Fibroblast of the conjunctiva (primary cell): ENCODE data around the gene KREMEN1.

Source experiments
- DNase-seq: peaks from one replicate; pipeline ENCODE4 v3.0.0-alpha.2; 2010; ENCODE audit warnings: low read depth

The KREMEN1 gene

DNA sequence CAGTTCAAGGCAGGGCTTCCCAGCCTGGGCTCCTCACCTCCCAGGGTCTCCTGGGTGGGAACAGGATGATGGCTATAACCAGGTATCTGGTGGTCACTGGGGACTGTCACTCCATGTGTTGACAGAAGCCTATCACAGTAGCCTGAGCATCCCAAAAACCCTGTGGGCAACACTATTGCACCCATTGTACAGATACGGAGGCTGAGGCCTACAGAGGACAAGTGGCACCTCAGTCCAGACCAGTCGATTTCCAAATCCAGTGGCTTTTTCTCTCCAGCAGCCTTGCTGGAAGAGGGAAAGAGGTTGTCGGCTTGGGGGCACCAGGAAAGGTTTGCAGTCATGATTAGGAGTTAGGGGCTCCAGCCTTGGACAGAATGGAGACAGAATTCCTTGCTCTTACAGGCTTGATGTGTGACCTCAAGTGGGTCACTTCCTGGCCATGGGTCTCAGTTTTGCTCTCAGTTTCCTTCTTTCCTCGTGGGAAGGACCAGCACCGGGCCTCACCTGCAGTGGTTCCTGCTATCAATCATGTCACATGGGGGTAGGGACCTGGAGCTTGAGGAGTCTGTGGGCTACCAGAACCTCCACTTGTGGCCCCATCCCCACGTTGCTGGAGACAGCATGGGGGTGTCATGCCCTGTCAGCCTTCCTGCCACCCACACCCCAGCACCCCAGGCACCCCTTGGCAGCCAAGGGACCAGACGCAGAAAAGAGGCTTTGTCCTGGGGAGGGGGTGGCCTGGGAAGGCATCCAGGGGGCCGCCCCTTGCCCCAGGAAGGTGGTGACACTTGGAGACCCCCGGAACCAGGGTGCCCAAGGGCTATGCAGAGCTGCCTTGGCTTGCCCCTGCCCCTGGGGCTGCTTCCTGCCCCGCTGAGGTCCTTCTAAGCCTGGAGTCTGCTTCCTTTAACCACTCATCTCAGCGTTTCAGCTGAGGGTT lies 135.0 kb downstream of the KREMEN1 start:
- DNase-seq: no peak

DNA sequence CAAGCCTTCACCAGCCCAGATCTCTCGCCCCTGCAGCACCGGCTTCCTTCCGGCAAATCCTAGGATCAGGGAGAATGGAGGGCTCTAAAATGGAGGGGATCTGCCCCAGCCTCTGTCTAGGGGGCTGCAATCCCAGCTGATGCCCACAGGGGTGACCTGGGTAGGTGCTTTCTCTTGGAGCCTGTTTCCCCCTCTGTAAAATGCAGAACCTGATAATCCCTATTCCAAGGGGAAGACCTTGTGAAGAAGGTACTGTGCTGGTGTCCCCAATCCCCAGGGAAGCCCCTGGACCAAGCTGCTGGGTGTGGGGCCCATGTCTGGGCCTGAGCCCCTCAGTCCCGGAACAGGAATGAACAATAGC lies 135.6 kb downstream of the KREMEN1 start:
- no peak for DNase-seq

DNA sequence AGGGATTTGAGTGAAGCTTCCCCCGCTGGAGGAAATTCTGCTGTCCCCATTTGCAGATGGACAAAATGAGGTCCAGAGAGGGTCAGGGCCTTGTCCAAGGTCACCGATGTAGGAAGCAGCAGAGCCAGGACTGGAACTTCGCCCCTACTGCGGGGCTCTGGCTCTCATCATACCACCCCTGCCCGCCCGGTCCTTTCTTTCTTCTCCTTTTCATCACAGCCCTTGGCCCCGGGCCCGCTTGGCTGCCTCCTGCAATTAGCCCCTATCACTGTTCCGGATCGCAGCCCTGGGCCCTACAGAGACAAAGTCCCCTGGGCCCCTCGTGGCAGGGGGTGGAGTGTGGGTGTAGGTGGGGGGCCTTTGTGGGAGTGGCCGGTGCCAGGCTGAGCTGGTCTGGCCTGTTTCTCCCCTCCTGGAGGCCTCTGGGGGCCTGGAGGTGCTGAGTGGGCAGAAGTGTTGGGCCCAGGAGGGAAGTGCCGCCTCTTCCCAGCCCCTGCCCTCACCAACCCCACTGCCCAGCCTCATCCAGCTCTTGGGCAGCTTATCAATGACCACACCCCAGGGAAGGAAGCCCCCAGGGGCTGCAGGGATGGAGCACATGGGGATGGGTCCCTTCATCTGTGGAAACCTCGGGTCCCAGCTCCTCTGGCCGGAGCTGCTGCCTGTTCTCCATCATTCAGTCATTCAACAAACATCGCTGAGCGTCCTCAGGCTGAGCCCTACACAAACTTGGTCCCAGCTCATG lies 136.2 kb downstream of the KREMEN1 start:
- DNase-seq: no peak

DNA sequence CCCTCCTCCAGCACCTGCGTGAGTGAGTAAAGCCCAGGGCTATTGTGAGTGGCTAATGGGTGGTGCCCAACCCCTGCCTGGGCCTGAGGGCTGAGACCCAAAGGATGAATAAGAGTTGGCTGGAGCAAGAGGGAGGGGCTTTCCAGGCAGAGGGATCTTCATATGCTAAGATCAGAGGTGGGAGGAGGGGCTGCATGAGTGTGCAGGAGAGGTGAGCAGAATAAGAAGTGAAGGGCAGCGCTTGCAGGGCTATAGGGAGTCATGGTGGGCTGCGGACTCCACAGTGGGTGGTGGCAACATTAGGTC lies 136.7 kb downstream of the KREMEN1 start:
- no peak for DNase-seq

DNA sequence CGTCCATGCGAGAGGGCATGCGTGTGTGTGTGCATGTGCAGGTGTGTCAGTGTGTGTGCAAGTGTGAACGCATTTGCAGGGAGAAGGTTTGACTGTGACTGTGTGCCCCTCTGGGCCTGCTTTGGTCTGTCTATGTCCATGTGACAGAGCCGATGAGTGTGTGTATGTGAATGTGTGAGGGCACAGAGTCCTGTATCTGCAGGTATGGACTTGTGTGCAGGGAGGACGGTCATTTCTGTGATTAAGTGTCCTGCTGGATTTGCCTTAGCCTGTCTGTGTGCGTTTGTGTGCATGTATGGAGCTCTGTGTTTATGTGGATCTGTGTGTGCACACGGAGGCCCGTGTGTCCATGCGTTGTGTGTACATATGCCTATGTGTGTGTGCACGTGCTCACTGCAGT lies 138.2 kb downstream of the KREMEN1 start:
- DNase-seq: no peak

DNA sequence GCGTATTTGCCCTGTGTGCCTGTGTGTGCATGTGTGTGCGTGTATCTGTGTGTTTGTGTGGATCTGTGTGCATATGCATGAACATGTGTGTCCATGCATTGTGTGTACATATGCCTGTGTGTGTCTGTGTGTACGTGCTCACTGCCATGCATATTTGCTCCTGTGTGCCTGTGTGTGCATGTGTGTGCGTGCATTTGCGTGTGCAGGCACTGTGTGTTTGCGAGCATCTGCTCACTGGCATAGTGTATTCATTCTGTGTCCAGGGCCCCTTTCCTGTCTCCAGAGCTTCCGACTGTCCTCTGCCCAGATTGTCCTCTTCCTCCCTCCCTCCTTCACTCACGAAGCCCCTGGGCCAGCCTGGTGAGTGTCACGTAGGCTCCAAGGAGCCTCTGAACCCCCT lies 138.6 kb downstream of the KREMEN1 start:
- no peak for DNase-seq

DNA sequence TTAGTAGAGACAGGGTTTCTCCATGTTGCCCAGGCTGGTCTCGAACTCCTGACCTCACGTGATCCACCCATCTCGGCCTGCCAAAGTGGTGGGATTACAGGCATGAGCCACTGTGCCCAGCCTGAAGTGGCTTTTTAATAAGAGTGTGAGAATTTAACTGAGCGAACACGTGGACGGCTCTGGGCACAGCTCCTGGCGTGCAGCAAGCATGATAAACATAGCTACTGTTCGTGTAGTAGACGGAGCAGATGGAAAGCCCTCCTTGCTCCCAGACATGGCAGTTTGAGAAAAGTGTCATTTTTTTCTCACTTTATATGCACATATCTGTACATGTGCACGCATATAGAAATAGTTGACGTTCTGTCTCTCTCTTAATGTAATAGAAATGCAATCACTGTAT lies 139.9 kb downstream of the KREMEN1 start:
- DNase-seq: no peak

DNA sequence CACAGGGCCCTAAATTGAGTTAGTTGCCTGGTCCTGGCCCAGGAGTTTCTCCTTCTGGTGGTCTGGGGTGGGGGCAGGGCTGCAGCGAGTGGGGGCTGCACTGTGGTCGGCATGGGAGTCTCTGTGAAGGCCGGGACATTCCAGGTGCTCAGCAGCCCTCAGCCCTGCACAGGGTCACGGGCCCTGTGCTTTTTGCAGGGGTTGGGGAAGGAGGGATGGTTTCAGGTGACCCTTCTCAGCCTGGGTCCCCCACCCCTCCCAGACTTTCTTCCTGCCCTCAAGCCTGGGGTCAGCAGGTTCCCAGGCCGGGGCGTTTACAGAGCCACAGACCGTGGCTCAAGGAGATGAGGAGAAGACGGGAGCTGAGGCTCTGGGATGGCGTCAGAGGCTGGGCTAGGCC lies 140.7 kb downstream of the KREMEN1 start:
- DNase-seq: no peak

DNA sequence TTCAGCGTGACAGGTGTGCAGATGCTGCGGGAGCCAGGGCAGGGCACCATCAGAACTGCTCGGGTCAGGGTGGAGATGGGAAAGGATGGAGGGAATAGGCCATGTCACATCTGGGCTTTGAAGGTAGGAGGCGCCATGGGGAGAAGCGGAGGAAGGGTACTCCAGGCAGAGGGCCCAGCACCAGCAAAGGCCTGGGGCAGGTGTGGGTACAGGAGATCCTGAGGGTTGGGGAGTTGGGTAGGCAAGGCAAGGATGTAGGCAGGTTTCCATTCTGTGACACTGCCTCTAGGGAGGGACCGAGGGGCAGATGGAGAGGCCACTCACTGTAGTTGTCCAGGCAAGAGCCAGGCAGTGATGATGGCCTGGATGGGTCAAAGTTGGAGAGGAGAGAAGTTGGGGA lies 141.4 kb downstream of the KREMEN1 start:
- DNase-seq: no peak

DNA sequence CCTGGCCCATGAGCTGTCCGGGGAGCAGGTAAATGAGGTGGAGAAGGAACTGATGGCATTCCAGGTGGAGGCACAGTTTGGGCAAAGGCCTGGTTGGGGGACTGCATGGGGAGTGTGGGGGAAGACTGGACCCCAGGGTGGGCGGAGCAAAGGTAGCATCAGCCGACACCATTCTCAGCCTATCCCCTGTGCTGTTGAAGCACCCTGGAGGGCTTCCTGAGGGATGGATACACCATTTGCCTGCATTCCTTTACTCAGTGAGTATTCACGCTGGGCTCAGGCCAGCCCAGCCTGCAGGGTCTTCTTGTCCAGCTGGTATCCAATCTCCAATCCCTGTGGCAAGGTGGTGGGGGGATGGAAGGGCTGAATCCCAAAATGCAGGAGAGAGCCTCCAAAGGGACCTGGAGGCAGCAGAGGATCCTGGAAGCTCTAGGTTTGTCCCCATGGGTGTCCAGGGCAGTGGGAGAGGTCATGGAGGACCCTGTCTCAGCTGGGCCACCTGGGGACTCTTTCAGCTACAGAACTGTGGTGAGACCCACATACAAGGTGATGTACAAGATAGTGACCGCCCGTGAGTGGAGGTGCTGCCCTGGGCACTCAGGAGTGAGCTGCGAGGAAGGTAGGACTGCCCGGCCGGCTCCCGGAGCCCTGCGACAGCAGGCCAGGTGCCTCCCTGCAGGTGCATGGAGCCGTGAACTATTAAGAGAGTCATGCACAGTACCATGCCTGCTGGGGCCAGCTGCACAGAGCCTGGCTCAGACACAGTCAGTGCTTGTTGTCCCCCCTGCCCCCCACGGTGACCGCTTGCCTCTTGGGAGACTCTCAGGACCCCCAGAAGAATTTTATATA lies 142.4 kb downstream of the KREMEN1 start:
- no peak for DNase-seq

DNA sequence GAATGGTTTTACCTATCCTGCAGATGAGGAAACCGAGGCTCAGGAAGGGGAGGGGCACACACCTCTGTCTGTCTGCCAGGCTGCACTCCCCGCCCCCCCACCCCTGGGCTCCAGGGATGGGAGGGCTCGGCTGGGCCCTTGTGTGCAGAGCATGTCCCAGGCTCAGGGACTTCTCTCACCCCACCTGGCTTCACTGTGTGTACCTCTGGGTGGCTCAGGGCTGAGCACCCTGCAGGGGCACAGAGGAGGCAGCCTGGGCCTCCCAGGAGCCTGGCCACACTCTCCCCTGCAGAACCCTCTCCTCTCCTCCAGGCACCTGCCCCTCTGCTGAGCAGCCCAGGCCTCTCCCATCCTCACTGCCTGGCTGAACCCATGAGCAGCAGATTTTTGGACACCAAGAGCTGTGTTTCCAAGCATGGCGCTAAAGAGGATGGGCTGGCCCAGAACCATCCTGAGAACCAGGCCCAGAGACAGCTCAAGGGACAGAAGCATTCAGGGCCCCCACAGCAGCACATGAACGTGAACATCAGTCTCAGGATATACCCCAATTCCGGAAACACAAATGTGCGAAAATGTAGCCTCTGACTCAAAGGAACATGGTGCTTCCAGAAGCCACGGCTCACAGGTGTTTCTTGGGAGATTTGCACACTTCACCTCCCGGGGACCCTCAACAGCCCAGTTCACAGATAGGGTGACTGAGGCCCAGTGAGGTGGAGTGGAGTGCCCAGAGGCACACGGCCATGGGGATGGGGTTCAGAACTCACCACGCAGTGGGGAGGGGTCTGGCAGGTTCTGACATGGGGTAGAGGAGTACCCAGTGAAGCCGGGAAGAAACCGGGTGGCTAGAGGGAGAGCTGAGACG lies 143.4 kb downstream of the KREMEN1 start:
- no peak for DNase-seq

DNA sequence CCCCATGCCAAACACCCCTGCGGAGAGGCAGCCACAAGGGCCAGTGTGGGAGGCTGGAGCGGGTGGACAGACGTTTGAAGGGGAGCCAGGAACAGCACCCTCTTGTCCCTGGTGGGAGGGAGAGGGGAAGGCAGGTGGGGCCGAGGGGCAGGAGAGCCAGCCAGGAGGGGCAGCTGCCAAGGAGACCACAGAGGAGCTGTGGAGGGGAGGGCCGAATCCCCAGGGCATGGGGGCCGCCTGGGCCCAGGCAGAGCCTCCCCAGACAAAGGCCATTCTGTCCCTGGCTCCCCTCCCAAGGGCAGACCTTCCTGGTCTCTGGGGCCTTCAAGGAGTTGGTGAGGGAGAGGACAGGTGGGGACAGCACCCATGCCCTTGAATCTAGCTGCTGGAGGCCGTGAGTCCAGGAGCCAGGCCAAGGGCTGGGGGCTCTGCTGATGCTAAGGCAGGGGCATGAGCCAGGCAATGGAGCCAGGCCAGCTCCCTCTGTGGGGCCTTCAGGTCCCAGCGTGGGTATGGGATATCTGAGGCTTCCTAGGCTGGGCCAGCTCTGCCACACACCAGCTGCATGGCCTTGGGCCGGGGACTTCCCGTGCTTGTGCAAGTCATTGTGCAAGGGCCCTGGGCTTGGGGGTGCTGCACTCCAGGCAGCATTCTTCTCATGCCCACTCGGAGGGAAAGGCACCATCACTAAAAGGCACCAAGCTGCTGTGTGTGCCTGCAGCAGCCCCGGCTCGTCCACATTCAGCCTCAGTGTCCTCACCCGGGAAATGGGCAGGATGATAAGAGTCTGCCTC lies 144.2 kb downstream of the KREMEN1 start:
- no peak for DNase-seq
